ENCODE data around the gene CXCR2.

CXCR2 gene

DNA sequence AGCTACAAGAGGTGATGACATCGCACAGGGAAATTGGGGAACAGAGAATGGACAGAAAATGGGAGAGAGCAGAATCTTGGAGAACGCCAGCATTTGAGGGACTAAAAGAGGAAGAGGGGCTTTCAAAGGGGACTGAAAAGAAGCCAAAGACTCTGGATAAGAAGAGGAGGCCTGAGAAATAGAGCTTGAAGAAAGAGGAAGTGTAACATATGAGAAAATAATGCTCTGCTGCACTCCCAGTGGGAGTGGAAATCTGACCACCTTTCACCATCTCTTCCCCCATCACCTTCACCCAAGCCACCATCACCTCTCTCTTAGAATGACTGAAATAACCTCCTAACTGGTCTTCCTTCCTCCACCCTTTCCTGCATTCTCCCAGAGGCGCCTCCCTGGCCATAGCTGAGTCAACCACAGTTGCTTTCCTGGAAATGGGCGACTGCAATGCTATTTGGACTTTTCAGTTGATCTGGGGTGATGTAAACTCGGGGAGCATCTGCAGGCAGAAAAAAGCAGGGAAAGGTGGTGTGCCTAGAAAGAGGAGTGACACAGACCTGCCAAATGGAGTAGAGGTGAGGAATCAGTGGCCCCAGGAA lies 24.1 kb downstream of the CXCR2 start:
- no peak overlapping the region for H4K91ac ChIP-seq (ENCODE audit: low read depth, low read length, poor library complexity)
- no peak overlapping the region for H2BK15ac ChIP-seq (ENCODE audit: low read length)
- no peak for DNase-seq (ENCODE audit: low spot score)
- H3K14ac ChIP-seq (ENCODE audit: low read length), result no peak overlapping the region
- no peak overlapping the region for H2BK12ac ChIP-seq (ENCODE audit: low read length)
- no peaks in the 10 kb centered on the region for H3K4me1 ChIP-seq (ENCODE audit: control insufficient read depth in 2 of 2, insufficient read depth in 1 of 2, low read depth in 1 of 2, low read length in 2 of 2)
- no peak overlapping the region for H3K4me2 ChIP-seq (ENCODE audit: insufficient read depth, low read length, poor library complexity, severe bottlenecking)
- WGBS, 2 donors (ENCODE audit: extremely low coverage in 2 of 2, insufficient read length in 2 of 2, insufficient replicate concordance in 1 of 2), result no CpG with 5 or more reads among the region's 5 CpGs
- H3K79me1 ChIP-seq (ENCODE audit: low read depth, low read length), result no peaks in the 10 kb centered on the region
- H2BK5ac ChIP-seq (ENCODE audit: low read length), result no peak overlapping the region
- no peak overlapping the region for H3K18ac ChIP-seq (ENCODE audit: low read length)
- H4K8ac ChIP-seq (ENCODE audit: low read depth, low read length), result no peak overlapping the region
- H2BK120ac ChIP-seq (ENCODE audit: low read depth, low read length), result no peak overlapping the region
- no peak overlapping the region for H3K4ac ChIP-seq (ENCODE audit: low read length)
- no peaks in the 10 kb centered on the region for H3K36me3 ChIP-seq (replicated peaks in 1 of 2; ENCODE audit: control insufficient read depth in 2 of 2, insufficient read depth in 2 of 2, low read length in 2 of 2)
- H2AFZ ChIP-seq (ENCODE audit: low read length), result no peak overlapping the region
- peaks cover 0 to 3% of the 10 kb centered on the region in 2 donors for H3K9me3 ChIP-seq (replicated peaks in 1 of 2; ENCODE audit: control insufficient read depth in 2 of 2, insufficient read depth in 1 of 2, low read depth in 1 of 2, low read length in 2 of 2)
- H2AK5ac ChIP-seq (ENCODE audit: low read depth, low read length), result no peak overlapping the region
- no peak overlapping the region for H3K4me3 ChIP-seq (ENCODE audit: low read length in 2 of 2)
- H3K23ac ChIP-seq (ENCODE audit: low read depth, low read length, poor library complexity), result no peak overlapping the region
- H3K9ac ChIP-seq (ENCODE audit: low read depth, low read length, poor library complexity), result no peak overlapping the region
- H3K27me3 ChIP-seq (ENCODE audit: control insufficient read depth in 3 of 3, insufficient read depth in 3 of 3, low read depth in 1 of 3, low read length in 3 of 3), result peaks cover 0 to 32% (median 0%) of the 10 kb centered on the region in 3 experiments
- no peak overlapping the region for H3K27ac ChIP-seq (replicated peaks; ENCODE audit: low read length)

DNA sequence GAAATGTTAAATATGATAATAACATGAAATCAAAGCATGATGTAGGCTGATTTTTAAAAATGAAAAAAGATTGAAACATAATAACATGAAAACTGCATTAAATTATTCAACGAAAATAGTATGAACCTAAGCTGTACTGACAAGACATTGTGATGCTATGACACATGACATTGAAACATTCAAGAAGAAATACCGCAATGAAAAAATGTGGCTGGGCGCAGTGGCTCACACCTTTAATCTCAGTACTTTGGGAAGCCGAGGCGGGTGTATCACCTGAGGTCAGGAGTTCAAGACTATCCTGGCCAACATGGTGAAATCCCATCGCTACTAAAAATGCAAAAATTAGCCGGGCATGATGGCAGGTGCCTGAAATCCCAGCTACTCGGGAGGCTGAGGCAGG lies 26.3 kb downstream of the CXCR2 start:
- H3K4ac ChIP-seq (ENCODE audit: low read length), result no peak overlapping the region
- no peak overlapping the region for H3K4me2 ChIP-seq (ENCODE audit: insufficient read depth, low read length, poor library complexity, severe bottlenecking)
- no peak overlapping the region for H2AK5ac ChIP-seq (ENCODE audit: low read depth, low read length)
- H2BK15ac ChIP-seq (ENCODE audit: low read length), result no peak overlapping the region
- H3K79me1 ChIP-seq (ENCODE audit: low read depth, low read length), result no peaks in the 10 kb centered on the region
- H3K23ac ChIP-seq (ENCODE audit: low read depth, low read length, poor library complexity), result no peak overlapping the region
- no peak overlapping the region for H3K9ac ChIP-seq (ENCODE audit: low read depth, low read length, poor library complexity)
- no CpG with 5 or more reads among the region's 8 CpGs for WGBS, 2 donors (ENCODE audit: extremely low coverage in 2 of 2, insufficient read length in 2 of 2, insufficient replicate concordance in 1 of 2)
- no peak overlapping the region for H3K27ac ChIP-seq (replicated peaks; ENCODE audit: low read length)
- no peak overlapping the region for H3K4me3 ChIP-seq (ENCODE audit: low read length in 2 of 2)
- no peak for DNase-seq (ENCODE audit: low spot score)
- H3K18ac ChIP-seq (ENCODE audit: low read length), result no peak overlapping the region
- H2BK12ac ChIP-seq (ENCODE audit: low read length), result no peak overlapping the region
- H2AFZ ChIP-seq (ENCODE audit: low read length), result no peak overlapping the region
- no peak overlapping the region for H2BK120ac ChIP-seq (ENCODE audit: low read depth, low read length)
- no peaks in the 10 kb centered on the region for H3K9me3 ChIP-seq (replicated peaks in 1 of 2; ENCODE audit: control insufficient read depth in 2 of 2, insufficient read depth in 1 of 2, low read depth in 1 of 2, low read length in 2 of 2)
- H2BK5ac ChIP-seq (ENCODE audit: low read length), result no peak overlapping the region
- no peak overlapping the region for H3K14ac ChIP-seq (ENCODE audit: low read length)
- H3K27me3 ChIP-seq (ENCODE audit: control insufficient read depth in 3 of 3, insufficient read depth in 3 of 3, low read depth in 1 of 3, low read length in 3 of 3), result peaks cover 0 to 36% (median 0%) of the 10 kb centered on the region in 3 experiments
- no peak overlapping the region for H4K8ac ChIP-seq (ENCODE audit: low read depth, low read length)
- H4K91ac ChIP-seq (ENCODE audit: low read depth, low read length, poor library complexity), result no peak overlapping the region
- no peaks in the 10 kb centered on the region for H3K36me3 ChIP-seq (replicated peaks in 1 of 2; ENCODE audit: control insufficient read depth in 2 of 2, insufficient read depth in 2 of 2, low read length in 2 of 2)
- no peaks in the 10 kb centered on the region for H3K4me1 ChIP-seq (ENCODE audit: control insufficient read depth in 2 of 2, insufficient read depth in 1 of 2, low read depth in 1 of 2, low read length in 2 of 2)

DNA sequence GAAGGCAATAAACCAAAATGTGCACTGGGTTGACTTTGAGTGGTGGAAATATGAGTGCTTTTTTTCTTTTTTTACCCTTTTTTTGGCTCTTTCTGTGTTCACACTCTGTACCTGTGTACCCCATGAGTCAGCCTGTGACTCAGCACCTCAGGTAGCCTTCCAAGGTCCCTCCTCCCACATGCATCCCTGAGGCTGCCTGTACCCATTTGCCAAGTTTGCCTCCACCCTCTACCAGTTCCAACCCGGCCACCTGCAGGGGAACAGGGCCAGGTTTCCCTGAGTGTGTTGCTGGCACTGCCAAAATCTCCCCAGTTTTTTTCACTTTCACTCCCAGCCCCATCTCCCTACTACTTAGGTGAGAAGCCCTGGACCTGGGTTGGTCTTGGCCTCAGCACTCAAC lies 26.9 kb downstream of the CXCR2 start:
- no peak overlapping the region for H2BK120ac ChIP-seq (ENCODE audit: low read depth, low read length)
- no peaks in the 10 kb centered on the region for H3K9me3 ChIP-seq (replicated peaks in 1 of 2; ENCODE audit: control insufficient read depth in 2 of 2, insufficient read depth in 1 of 2, low read depth in 1 of 2, low read length in 2 of 2)
- no peak overlapping the region for H3K4me3 ChIP-seq (ENCODE audit: low read length in 2 of 2)
- no peak for DNase-seq (ENCODE audit: low spot score)
- H4K8ac ChIP-seq (ENCODE audit: low read depth, low read length), result no peak overlapping the region
- H3K14ac ChIP-seq (ENCODE audit: low read length), result no peak overlapping the region
- no peak overlapping the region for H3K18ac ChIP-seq (ENCODE audit: low read length)
- H4K91ac ChIP-seq (ENCODE audit: low read depth, low read length, poor library complexity), result no peak overlapping the region
- H3K27me3 ChIP-seq (ENCODE audit: control insufficient read depth in 3 of 3, insufficient read depth in 3 of 3, low read depth in 1 of 3, low read length in 3 of 3), result peaks cover 0 to 36% (median 0%) of the 10 kb centered on the region in 3 experiments
- no peak overlapping the region for H2BK5ac ChIP-seq (ENCODE audit: low read length)
- H3K23ac ChIP-seq (ENCODE audit: low read depth, low read length, poor library complexity), result no peak overlapping the region
- no peak overlapping the region for H2AFZ ChIP-seq (ENCODE audit: low read length)
- no peaks in the 10 kb centered on the region for H3K4me1 ChIP-seq (ENCODE audit: control insufficient read depth in 2 of 2, insufficient read depth in 1 of 2, low read depth in 1 of 2, low read length in 2 of 2)
- no peaks in the 10 kb centered on the region for H3K36me3 ChIP-seq (replicated peaks in 1 of 2; ENCODE audit: control insufficient read depth in 2 of 2, insufficient read depth in 2 of 2, low read length in 2 of 2)
- no peak overlapping the region for H2BK15ac ChIP-seq (ENCODE audit: low read length)
- H3K4ac ChIP-seq (ENCODE audit: low read length), result no peak overlapping the region
- H2AK5ac ChIP-seq (ENCODE audit: low read depth, low read length), result no peak overlapping the region
- H3K27ac ChIP-seq (replicated peaks; ENCODE audit: low read length), result no peak overlapping the region
- H3K4me2 ChIP-seq (ENCODE audit: insufficient read depth, low read length, poor library complexity, severe bottlenecking), result no peak overlapping the region
- no peaks in the 10 kb centered on the region for H3K79me1 ChIP-seq (ENCODE audit: low read depth, low read length)
- WGBS, 2 donors (ENCODE audit: extremely low coverage in 2 of 2, insufficient read length in 2 of 2, insufficient replicate concordance in 1 of 2), result no CpG with 5 or more reads among the region's 1 CpG
- H2BK12ac ChIP-seq (ENCODE audit: low read length), result no peak overlapping the region
- H3K9ac ChIP-seq (ENCODE audit: low read depth, low read length, poor library complexity), result no peak overlapping the region

DNA sequence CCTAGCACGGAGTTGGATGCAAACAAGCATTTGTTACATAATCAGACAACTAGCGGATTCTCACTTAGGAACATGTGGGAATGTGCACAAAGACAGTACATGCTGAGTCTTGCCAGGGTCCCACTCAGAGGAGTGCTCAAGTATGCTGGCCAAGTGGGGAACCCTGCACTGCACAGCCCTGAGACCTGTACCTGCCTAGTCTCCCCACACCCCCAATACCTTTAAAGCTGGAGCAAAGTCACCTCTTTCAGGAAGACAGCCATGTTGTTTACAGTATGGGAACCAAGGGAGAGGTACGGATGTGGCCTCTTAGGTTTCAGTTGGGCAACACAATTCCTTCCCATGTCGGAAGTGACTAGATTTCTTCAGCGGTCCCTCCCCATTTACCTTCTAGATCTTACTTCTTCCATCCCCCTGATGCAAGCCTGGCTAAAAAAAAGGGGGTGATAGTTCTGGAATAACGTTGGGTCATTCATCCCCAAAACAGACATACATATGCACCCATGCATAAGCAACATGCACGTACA lies 30.2 kb downstream of the CXCR2 start:
- H4K8ac ChIP-seq (ENCODE audit: low read depth, low read length), result no peak overlapping the region
- no peaks in the 10 kb centered on the region for H3K79me1 ChIP-seq (ENCODE audit: low read depth, low read length)
- H3K9me3 ChIP-seq (replicated peaks in 1 of 2; ENCODE audit: control insufficient read depth in 2 of 2, insufficient read depth in 1 of 2, low read depth in 1 of 2, low read length in 2 of 2), result no peaks in the 10 kb centered on the region
- H3K9ac ChIP-seq (ENCODE audit: low read depth, low read length, poor library complexity), result no peak overlapping the region
- no peak overlapping the region for H2BK5ac ChIP-seq (ENCODE audit: low read length)
- H3K14ac ChIP-seq (ENCODE audit: low read length), result no peak overlapping the region
- H3K4me3 ChIP-seq (ENCODE audit: low read length in 2 of 2), result no peak overlapping the region
- no peak overlapping the region for H2BK12ac ChIP-seq (ENCODE audit: low read length)
- H3K4me2 ChIP-seq (ENCODE audit: insufficient read depth, low read length, poor library complexity, severe bottlenecking), result no peak overlapping the region
- no peak overlapping the region for H4K91ac ChIP-seq (ENCODE audit: low read depth, low read length, poor library complexity)
- H3K4me1 ChIP-seq (ENCODE audit: control insufficient read depth in 2 of 2, insufficient read depth in 1 of 2, low read depth in 1 of 2, low read length in 2 of 2), result no peaks in the 10 kb centered on the region
- no peak overlapping the region for H2AK5ac ChIP-seq (ENCODE audit: low read depth, low read length)
- no peak overlapping the region for H3K4ac ChIP-seq (ENCODE audit: low read length)
- no peak overlapping the region for H3K27ac ChIP-seq (replicated peaks; ENCODE audit: low read length)
- no peaks in the 10 kb centered on the region for H3K36me3 ChIP-seq (replicated peaks in 1 of 2; ENCODE audit: control insufficient read depth in 2 of 2, insufficient read depth in 2 of 2, low read length in 2 of 2)
- no peak overlapping the region for H2BK120ac ChIP-seq (ENCODE audit: low read depth, low read length)
- H3K18ac ChIP-seq (ENCODE audit: low read length), result no peak overlapping the region
- no peak for DNase-seq (ENCODE audit: low spot score)
- peaks cover 0 to 28% (median 0%) of the 10 kb centered on the region in 3 experiments for H3K27me3 ChIP-seq (ENCODE audit: control insufficient read depth in 3 of 3, insufficient read depth in 3 of 3, low read depth in 1 of 3, low read length in 3 of 3)
- H2BK15ac ChIP-seq (ENCODE audit: low read length), result no peak overlapping the region
- H2AFZ ChIP-seq (ENCODE audit: low read length), result no peak overlapping the region
- WGBS, 2 donors (ENCODE audit: extremely low coverage in 2 of 2, insufficient read length in 2 of 2, insufficient replicate concordance in 1 of 2), result no CpG with 5 or more reads among the region's 7 CpGs
- no peak overlapping the region for H3K23ac ChIP-seq (ENCODE audit: low read depth, low read length, poor library complexity)

All from neuronal stem cell (in vitro differentiated cells).